A549 treated with AZD9567 at 1 μM for 4 hours (cell line): Measurements from ENCODE around the gene CYP4B1. TPM values are rescaled to one million over a fixed set of nuclear protein-coding genes. Genes with fewer than 3 reads are reported as not detected.

Experiments used
- total RNA-seq: library from RNA; stranded (reverse); fragments of 200-300 nt; extraction: Qiagen RNA extraction; gene quantifications from 5 replicates; pipeline ENCODE4 v1.2.3, GENCODE V29; 2022; ENCODE audit not compliant: insufficient read depth

Gene CYP4B1
- total RNA-seq = 0.09 TPM in 1 of 5 replicates, not detected in the others

DNA sequence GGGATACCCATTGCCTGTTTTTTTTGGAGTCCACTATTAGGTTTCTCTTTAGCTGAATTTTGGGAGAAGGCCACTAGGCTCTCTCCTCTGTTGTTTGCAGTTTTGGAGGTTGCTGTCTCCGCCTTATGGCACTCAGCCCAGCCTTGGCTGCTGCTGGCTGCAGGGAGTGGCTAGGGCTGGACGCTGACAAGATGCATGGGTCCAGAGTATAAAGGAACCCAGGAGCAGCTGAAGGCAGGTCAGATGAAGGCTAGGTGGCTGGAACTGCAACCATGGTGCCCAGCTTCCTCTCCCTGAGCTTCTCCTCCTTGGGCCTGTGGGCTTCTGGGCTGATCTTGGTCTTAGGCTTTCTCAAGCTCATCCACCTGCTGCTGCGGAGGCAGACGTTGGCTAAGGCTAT is at the start of gene CYP4B1:
Gene CYP4B1 (plus strand): TSS at position 237 of the 400 bp plus-strand sequence. CDS start 36 bp downstream, at position 273.

Other genes with a start within 250 kb of the CYP4B1 start
- not detected in 5 replicates for gene KNCN, start 247.4 kb upstream of the CYP4B1 start, total RNA-seq
- gene MKNK1, start 194.8 kb upstream of the CYP4B1 start, total RNA-seq = 20.5 to 29.1 TPM (median 21.0 TPM) in 5 replicates
- gene MOB3C, start 182.2 kb upstream of the CYP4B1 start, total RNA-seq = 2.1 to 3.8 TPM (median 3.1 TPM) in 5 replicates
- 24.2 to 35.3 TPM (median 33.9 TPM) in 5 replicates for gene ATPAF1, start 130.7 kb upstream of the CYP4B1 start, total RNA-seq
- 0.23 TPM in 1 of 5 replicates, not detected in the others for gene TEX38, start 127.2 kb upstream of the CYP4B1 start, total RNA-seq
- 22.2 to 38.2 TPM (median 27.9 TPM) in 5 replicates for gene EFCAB14, start 79.9 kb upstream of the CYP4B1 start, total RNA-seq
- not detected in 5 replicates for gene CYP4A11, start 142.4 kb downstream of the CYP4B1 start, total RNA-seq
- 0.08 TPM in 1 of 5 replicates, not detected in the others for gene CYP4X1, start 224.6 kb downstream of the CYP4B1 start, total RNA-seq